ENCODE results near the gene RAP1GAP.

RAP1GAP gene

GRCh38 chr1:21621761-21622436 is 47.3 kb downstream of the RAP1GAP start:
- H3K4me3 ChIP-seq (IDR thresholded peaks at IDR 0.05; ENCODE audit: insufficient read depth, low read depth, low read length) = no peak overlapping the region
- no peaks in the 10 kb centered on the region for H3K36me3 ChIP-seq (ENCODE audit: insufficient read depth)
- H3K27me3 ChIP-seq (ENCODE audit: insufficient read depth, low read depth) = peaks cover 50% of the 10 kb centered on the region; the same call in 1 of the 2 replicates
- H3K4me1 ChIP-seq (ENCODE audit: low read depth, poor library complexity, severe bottlenecking) = no peaks in the 10 kb centered on the region
- H2AFZ ChIP-seq (ENCODE audit: low read depth) = no peak overlapping the region
- H4K20me1 ChIP-seq (ENCODE audit: insufficient read depth) = no peaks in the 10 kb centered on the region
- H3K9ac ChIP-seq = no peak overlapping the region
- TF ChIP-seq, protein P1, sequence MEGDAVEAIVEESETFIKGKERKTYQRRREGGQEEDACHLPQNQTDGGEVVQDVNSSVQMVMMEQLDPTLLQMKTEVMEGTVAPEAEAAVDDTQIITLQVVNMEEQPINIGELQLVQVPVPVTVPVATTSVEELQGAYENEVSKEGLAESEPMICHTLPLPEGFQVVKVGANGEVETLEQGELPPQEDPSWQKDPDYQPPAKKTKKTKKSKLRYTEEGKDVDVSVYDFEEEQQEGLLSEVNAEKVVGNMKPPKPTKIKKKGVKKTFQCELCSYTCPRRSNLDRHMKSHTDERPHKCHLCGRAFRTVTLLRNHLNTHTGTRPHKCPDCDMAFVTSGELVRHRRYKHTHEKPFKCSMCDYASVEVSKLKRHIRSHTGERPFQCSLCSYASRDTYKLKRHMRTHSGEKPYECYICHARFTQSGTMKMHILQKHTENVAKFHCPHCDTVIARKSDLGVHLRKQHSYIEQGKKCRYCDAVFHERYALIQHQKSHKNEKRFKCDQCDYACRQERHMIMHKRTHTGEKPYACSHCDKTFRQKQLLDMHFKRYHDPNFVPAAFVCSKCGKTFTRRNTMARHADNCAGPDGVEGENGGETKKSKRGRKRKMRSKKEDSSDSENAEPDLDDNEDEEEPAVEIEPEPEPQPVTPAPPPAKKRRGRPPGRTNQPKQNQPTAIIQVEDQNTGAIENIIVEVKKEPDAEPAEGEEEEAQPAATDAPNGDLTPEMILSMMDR (conservative IDR thresholded peaks at IDR 0.05; ENCODE audit: low read depth, low read length) = no peak
- H3K27ac ChIP-seq = no peak overlapping the region
- H3K79me2 ChIP-seq (ENCODE audit: insufficient read depth, low read depth) = no peaks in the 10 kb centered on the region
- no peak overlapping the region for H3K4me2 ChIP-seq

GRCh38 chr1:21621051-21621450 is 48.1 kb downstream of the RAP1GAP start:
- H3K79me2 ChIP-seq (ENCODE audit: insufficient read depth, low read depth) = no peaks in the 10 kb centered on the region
- H4K20me1 ChIP-seq (ENCODE audit: insufficient read depth) = no peaks in the 10 kb centered on the region
- no peak overlapping the region for H3K4me3 ChIP-seq (IDR thresholded peaks at IDR 0.05; ENCODE audit: insufficient read depth, low read depth, low read length)
- H3K27ac ChIP-seq = no peak overlapping the region
- H3K36me3 ChIP-seq (ENCODE audit: insufficient read depth) = no peaks in the 10 kb centered on the region
- H2AFZ ChIP-seq (ENCODE audit: low read depth) = no peak overlapping the region
- TF ChIP-seq, protein P1 (conservative IDR thresholded peaks at IDR 0.05; ENCODE audit: low read depth, low read length) = no peak
- H3K9ac ChIP-seq = no peak overlapping the region
- H3K27me3 ChIP-seq (ENCODE audit: insufficient read depth, low read depth) = peaks cover 57% of the 10 kb centered on the region; the same call in 1 of the 2 replicates
- H3K4me2 ChIP-seq = no peak overlapping the region
- H3K4me1 ChIP-seq (ENCODE audit: low read depth, poor library complexity, severe bottlenecking) = no peaks in the 10 kb centered on the region

- no peaks in the 10 kb centered on the region for H3K36me3 ChIP-seq (ENCODE audit: insufficient read depth)
- H3K79me2 ChIP-seq (ENCODE audit: insufficient read depth, low read depth) = no peaks in the 10 kb centered on the region
- no peaks in the 10 kb centered on the region for H4K20me1 ChIP-seq (ENCODE audit: insufficient read depth)
- H3K4me3 ChIP-seq (IDR thresholded peaks at IDR 0.05; ENCODE audit: insufficient read depth, low read depth, low read length) = no peak overlapping the region
- no peaks in the 10 kb centered on the region for H3K4me1 ChIP-seq (ENCODE audit: low read depth, poor library complexity, severe bottlenecking)
- no peak overlapping the region for H3K4me2 ChIP-seq
- TF ChIP-seq, protein P1 (conservative IDR thresholded peaks at IDR 0.05; ENCODE audit: low read depth, low read length) = no peak
- no peak overlapping the region for H3K9ac ChIP-seq
- no peak overlapping the region for H2AFZ ChIP-seq (ENCODE audit: low read depth)
- H3K27ac ChIP-seq = no peak overlapping the region
- H3K27me3 ChIP-seq (ENCODE audit: insufficient read depth, low read depth) = peaks cover 57% of the 10 kb centered on the region; the same call in 1 of the 2 replicates
These were observed 48.7 kb downstream of the RAP1GAP start for GRCh38 chr1:21620496-21620895.

DNA sequence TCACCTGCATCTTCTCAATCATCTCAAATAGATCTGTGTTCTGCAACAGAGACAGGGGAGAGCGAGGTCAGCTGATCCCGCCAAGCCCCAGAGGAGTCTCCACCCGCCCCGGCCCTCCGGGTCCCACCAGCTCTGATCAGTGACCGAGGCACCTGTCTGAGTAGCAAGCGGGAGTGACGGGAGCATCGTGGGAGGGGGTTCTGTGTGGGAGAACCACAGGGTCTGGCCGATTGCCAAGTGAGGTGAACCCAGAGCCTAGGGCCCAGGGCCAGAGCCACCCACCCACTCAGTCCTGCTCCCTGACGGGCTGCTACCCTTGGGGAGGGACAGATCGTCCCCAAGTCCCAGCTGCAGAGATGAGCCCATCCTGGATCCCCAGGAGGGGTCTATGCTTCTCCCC is 49.1 kb downstream of the RAP1GAP start:
- H3K27me3 ChIP-seq (ENCODE audit: insufficient read depth, low read depth) = peaks cover 54% of the 10 kb centered on the region; the same call in 1 of the 2 replicates
- no peak overlapping the region for H2AFZ ChIP-seq (ENCODE audit: low read depth)
- H3K36me3 ChIP-seq (ENCODE audit: insufficient read depth) = no peaks in the 10 kb centered on the region
- no peaks in the 10 kb centered on the region for H3K79me2 ChIP-seq (ENCODE audit: insufficient read depth, low read depth)
- no peak overlapping the region for H3K4me2 ChIP-seq
- no peaks in the 10 kb centered on the region for H4K20me1 ChIP-seq (ENCODE audit: insufficient read depth)
- TF ChIP-seq, protein P1 (conservative IDR thresholded peaks at IDR 0.05; ENCODE audit: low read depth, low read length) = no peak
- no peak overlapping the region for H3K4me3 ChIP-seq (IDR thresholded peaks at IDR 0.05; ENCODE audit: insufficient read depth, low read depth, low read length)
- H3K9ac ChIP-seq = no peak overlapping the region
- no peaks in the 10 kb centered on the region for H3K4me1 ChIP-seq (ENCODE audit: low read depth, poor library complexity, severe bottlenecking)
- H3K27ac ChIP-seq = no peak overlapping the region

All from KMS-11 (cell line).